Jurkat, Clone E6-1 (cell line): ENCODE data around the gene SCUBE3. TPM values are rescaled to one million over a fixed set of nuclear protein-coding genes. Genes with fewer than 3 reads are reported as not detected.
A peak's percentile ranks its signal among the peaks of the same experiment; 100 is the strongest.

Experiments used
- DNase-seq: peaks from one replicate; pipeline ENCODE4 v3.0.0-alpha.2; 2011; ENCODE audit warnings: low read depth, low spot score
- H3K4me3 ChIP-seq: 2 replicates; pipeline ENCODE4 v1.5.1; 2011; ENCODE audit warnings: mild to moderate bottlenecking, low read length, control low read depth, moderate library complexity
- polyA plus RNA-seq: library from polyadenylated mRNA; unstranded; fragments of >200 nt; gene quantifications from one replicate; pipeline ENCODE4 v1.2.1, GENCODE V29; 2012; ENCODE audit warnings: missing spikeins; ENCODE audit not compliant: insufficient read length, insufficient read depth

SCUBE3 gene
- not detected for polyA plus RNA-seq

DNA sequence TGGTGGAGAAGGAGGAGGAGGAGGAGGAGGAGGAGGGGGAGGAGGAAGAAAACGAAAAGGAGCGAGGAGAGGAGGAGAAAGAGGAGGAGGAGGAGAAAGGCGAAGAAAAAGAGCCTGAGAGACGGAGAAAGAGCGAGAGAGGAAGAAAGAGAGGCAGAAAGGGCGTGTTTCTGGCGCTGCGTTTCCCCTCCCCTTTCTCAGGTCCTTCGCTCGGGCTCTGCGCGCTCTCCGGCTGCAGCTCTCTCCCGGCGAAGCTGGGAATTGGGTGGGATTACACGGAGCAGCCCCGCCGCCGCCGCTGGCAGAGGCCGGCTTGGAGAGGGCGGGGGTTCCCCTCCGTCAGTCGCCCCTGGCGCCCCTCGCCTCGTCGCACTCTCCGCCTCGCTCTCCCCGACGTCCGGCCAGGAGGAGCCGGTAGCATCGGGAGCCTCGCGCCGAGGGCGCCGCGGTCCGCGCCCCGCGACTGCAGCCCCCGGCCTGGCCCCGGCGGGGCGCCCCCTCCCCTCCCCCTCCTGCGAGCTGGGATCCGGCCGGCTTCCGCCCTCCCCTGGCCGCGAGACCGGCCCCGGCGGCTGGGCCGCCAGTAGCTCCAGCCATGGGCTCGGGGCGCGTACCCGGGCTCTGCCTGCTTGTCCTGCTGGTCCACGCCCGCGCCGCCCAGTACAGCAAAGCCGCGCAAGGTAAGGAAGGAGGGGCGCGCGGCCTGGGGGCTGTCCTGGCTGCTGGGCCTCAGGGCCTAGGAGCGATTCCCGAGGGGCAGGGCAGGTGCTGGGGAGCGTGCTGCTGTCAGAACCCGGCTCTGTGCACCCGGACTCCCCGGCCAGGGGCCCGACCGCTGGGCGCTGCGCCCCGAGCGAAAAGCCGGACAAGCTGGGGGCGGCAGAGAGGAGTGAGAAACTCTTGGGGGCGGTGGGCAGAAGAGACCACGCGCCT is at the start of gene SCUBE3:
TSS of gene SCUBE3 (plus strand) at position 133 of the 933 bp plus-strand sequence. CDS start at position 596, 463 bp downstream.
- no peak for DNase-seq
- no peak within 1 kb of the TSS for H3K4me3 ChIP-seq

DNA sequence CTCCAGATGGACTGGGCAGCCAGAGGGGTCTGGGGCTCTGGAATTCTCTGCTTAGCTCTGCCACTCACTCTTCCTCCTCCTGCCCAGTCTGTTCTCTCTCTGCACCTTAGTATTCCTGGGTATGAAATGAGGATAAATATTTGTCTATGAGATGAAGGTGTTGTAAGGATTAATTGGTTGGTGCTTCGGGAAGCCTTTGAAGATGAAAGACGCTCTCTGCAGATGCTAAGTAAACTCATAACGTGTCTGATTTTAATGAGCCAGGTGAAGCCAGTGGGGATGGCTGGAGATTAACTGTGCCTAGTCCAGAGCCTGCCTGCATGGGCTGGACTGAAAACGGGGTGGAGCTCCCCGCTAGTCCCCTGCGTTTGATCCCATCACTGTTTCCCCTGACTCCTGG is 49.5 kb upstream of the SCUBE3 start:
- no peak for DNase-seq
- H3K4me3 ChIP-seq: no peak overlapping the region

DNA sequence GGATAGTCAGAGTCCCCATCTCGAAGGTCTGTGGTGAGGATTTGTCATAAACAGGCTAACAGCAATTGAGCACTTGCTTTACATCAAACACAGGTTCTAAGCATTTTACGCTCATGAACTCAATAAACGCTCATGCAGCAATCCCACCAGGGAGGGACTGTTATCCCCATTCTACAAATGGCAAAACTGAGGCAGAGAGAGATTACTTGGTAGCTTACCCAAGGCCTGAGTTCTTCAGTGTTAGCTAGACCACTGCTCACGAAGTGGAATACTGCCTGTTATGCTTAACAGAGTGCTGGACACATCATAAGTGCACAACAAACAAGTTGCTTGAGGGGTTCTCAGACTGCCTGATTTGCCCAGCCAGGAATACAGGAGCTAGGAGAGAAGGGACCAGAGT is 48.9 kb upstream of the SCUBE3 start:
- no peak overlapping the region for H3K4me3 ChIP-seq
- no peak for DNase-seq

DNA sequence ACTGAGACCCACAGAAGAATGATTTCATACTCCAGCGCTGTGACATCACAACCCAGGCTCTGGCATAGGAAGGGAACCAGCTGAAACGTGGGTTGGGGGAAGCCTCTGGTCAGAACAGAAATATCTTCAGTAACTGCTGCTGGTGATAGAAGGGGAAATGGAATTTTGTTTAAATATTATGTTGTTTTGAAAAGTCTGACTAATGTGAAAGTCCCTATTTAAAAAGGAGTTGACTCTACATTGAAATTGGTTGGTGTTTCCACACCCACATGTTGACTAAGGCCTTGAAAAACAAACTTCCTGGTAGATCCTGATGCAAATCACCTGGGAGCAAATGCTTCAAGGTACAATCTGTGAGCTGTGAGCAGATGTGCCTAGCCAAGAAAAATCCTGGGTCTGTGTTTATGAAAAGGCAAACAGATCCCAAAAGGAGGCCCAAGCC is 48.1 kb upstream of the SCUBE3 start:
- DNase-seq: no peak

DNA sequence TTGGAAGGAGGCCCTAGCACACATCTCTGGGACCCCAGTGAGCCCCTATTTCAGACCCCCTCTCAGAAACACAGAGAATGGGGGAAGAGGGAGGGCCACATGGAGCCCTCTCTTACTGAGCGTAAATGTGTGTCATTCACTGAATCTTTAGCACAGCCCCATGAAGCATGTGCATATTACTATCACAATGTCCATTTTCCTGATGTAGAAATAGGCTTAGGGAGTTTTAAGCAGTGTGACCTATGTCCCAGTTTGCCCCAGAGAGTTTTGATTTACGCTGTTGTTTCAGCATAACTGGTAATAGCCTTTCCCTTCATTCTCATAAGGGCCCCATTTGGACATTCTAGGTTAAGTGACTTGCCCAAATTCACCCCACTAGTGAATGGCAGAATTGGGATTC is 47.6 kb upstream of the SCUBE3 start:
- no peak for DNase-seq
- no peak overlapping the region for H3K4me3 ChIP-seq

More for the DNA sequence above, 48.1 kb upstream of the SCUBE3 start:
- no peak overlapping the region for H3K4me3 ChIP-seq

DNA sequence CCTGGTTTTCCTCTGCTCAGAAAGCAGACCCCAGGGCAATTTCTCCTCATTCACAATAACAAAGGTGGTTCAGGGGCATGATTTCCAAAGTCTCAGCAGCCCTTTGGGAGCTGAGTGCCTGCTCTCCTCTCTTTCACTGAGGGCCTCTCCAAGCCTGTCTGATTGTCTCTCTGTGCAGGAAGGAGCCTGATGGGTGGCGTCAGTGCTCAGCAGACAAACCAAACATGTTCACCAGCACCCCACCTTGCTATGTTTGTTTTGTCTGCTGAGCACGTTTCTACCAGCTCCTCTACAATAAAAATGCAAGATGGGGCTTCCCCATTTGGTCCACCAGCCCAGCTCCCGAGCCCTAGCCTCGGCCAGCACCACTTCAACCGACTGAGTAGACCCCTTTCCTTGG is 47.2 kb upstream of the SCUBE3 start:
- DNase-seq: no peak
- H3K4me3 ChIP-seq: no peak overlapping the region

DNA sequence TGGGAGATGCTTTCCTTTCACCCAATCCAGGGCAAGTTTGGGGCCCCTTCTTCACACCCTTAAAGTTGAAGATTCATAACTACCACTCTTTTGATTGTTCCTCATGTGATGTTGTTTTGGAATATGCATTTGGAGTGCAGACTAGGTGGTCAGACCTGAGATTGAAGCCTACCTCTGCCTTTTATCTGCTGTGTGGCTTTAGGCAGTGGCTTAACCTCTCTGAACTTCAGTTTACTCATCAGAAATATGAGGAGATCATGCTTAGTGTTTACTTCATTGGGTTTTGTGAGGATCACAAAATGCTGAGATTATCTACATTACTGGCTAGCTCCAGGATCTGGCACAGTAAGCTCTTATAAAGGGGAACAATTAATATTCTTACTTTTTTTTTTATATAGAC is 46.3 kb upstream of the SCUBE3 start:
- no peak for DNase-seq
- H3K4me3 ChIP-seq: no peak overlapping the region

DNA sequence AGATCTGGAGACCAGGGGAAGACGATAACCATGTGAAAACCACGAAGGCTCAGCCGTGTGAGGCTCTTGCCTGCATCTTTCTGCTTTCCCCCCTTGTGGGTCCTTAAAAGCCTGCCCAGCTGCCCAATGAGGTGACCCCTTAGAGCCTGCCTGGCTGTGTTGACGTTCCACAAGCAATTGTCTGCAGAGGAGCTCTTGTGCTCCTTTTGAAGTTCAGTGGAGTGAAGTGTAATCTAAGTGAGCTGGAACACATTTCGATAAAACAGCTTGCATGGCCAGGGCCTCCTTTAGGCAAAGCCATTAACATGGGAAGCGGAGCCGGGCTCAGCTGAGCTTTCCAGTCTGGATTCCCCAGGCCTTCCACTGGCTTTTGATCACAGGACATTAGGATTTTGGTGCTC is 45.3 kb upstream of the SCUBE3 start:
- no peak overlapping the region for H3K4me3 ChIP-seq
- no peak for DNase-seq

DNA sequence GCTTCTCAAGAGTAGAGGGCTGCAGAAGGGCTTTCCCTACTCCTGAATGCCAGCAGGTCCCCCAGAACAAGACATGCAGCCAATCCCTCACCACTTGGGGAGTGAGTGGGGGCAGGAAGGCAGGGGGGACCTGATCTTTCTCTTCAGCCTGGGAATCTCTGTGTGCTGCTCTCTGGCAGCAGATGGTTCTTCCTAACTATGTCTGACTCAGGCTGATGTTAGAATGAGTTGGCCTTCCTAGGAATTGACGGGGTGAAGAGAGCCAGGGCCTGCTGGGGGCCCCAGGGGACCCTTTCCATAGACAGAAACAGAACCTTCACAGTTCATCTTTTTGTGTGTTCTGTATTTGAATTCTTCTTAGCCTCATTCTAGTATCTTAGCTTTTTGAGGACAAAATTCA is 43.6 kb upstream of the SCUBE3 start:
- no peak for DNase-seq
- H3K4me3 ChIP-seq: no peak overlapping the region

DNA sequence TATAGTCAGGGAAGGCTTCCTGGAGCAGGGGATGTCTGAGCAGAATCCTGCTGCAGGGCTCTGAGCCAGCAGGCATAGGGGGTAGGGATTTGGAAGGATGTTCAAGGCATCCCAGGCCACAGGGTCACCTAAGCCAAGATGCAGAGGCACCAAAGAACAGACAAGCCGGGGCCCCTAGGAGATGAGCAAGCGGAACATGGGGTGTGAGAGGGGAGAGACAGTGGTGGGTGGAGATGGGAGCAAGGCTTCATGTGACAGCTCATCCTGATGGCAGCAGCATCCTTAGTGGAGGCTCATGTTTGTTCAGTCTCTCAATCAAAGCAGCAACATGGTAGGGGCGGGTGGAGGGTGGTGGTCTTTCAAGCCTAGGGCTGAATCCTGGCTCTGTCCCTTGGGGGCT is 42.9 kb upstream of the SCUBE3 start:
- no peak overlapping the region for H3K4me3 ChIP-seq
- no peak for DNase-seq

DNA sequence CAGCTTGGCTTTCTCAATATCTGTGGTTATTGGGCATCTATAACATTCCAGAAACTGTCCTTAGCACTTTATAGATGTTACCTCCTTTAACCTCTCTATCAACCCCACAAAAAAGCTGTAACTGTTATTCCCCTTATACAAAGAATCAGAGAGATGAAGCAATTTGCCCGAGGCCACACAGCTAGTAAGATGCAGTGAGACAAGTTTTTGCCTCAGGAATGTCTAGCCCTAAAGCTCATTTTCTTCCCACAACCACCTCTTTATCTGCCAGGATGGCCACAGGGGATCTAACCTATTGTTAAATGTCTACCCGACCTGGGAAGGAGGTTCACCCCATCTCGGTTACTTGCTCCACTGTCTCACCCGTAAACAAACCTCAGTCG is 40.7 kb upstream of the SCUBE3 start:
- no peak overlapping the region for H3K4me3 ChIP-seq
- no peak for DNase-seq

DNA sequence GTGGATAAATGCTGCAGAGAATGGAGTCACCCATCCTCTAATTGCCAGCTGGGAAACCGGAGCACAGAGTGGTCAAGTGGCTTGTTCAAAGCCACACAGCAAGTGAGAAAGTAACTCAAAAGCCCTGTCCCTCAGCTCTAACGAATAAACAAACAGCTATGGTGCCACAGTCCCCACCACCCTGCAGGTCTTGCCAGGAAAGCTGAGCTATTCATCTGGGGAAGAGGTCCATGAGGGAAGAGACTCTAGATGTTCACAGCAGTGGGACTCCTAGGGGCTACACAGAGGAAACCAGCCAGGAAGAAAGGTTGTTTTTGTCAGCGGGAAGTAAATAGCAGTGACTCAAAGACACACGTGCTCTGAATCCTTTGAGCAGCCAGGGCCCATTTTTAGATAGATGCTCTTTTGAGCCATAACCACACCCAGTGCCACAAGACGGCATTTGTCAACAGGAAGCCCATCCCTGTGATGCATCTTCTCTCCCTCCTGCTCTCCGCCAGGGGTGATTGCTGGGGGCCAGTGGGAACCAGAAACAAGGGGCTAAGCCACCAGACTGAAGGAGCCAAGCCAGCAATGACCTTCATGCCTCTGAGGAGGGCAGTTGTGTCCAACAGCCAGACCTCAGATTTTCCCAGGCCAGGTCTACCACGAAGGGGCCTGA is 40.2 kb upstream of the SCUBE3 start:
- peak; percentile 22 for DNase-seq
- no peak overlapping the region for H3K4me3 ChIP-seq

DNA sequence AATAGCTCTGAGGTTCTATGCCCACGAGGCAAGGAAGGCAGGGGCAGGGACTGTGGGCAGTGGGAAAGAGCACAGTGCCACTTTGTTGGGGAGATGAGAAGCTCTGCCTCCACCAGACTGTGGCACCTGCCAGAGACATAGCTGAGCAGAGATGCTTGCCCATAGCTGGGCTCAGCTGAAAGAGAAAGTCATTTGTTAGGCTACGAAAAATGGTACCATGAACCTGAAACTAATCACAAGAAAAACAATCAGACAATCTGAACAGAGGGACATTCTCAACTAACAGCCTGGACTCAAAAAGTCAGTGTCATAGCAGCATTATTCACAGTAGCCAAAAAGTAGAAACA is 39.7 kb upstream of the SCUBE3 start:
- no peak for DNase-seq
- no peak overlapping the region for H3K4me3 ChIP-seq

DNA sequence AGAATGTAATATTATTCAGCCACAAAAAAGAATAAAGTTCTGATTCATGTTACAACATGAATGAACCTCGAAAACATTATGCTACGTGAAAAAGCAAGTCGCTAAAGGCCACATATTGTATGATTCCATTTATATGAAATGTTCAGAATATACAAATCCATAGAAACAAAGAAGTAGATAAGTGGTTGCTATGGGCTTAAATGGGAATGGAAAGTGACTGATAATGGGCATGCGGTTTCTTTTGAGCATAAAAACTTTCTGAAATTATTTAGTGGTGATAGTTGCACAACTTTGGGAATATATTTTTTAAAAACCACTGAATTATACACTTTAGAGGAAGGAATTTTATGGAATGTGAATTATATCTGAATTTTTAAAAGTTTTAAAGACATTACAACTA is 39.3 kb upstream of the SCUBE3 start:
- H3K4me3 ChIP-seq: no peak overlapping the region
- no peak for DNase-seq

DNA sequence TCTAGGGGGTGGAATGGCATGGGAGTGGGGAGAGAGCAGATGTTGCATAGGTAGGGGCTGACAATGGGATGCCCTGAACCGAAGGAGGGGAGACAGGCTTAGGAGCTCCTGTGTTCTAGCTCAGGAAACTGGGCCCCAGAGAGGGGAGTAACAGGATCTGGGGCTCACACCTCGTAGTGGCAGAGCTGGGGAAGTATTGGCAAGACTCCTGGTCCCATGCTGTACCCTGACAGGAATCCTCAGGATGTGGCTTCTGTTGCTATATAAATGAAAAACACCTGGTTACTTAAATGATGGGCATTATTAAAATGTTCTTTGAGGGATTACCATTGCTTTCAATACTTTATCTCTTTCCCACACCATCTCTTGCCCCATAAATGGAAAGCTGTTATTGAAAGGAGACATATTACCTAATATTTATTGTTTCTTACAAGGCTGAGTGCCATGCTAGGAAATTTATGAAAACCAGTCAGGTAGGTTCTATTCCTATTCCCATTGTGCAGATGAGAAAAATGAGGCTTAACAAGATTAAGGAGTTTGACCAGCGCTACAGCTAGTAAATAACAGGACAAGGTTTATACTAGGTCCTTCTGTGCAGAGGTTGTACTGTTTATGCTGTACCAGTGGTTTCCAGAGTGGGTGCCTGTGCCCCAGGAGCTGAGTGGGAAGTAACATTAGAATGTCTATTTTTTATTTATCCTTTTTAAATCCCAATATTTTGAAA is 37.3 kb upstream of the SCUBE3 start:
- DNase-seq: no peak
- no peak overlapping the region for H3K4me3 ChIP-seq

DNA sequence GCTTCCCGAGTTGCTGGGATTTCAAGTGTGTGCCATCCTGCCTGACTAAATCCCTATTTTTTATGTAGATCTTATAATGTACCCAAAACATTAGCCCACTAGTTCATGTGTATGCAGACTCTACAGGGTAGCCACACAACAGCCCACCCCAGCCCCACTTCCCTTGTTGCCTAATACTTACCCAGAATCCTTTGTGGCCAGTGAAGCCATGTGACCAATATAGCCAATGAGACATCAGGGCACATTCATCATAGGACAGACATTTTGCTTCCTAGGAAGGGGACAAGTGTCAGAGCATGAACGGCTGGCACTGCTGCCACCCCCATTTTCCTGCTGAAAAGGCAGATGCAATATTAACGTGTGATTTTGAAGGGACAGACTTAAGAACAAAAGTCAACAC is 36.6 kb upstream of the SCUBE3 start:
- DNase-seq: no peak

DNA sequence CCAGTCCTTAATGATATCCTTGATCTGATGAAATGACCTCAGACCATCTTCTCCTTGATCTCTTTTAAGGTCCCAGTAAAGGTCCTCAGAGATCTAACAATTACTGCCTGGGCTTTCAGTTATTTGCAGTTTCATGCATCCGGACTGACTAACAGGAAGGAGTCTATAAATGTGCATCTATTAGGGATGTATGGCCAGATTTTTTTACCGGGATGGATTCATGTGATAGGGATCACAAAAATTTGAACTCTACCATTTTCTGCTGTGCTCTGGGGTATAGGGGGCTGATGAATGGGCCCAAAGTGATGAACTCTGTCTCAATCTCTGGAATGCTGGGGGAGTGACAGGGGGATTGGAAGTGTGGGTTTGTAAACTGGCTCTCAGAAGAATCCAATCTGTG is 36.2 kb upstream of the SCUBE3 start:
- no peak overlapping the region for H3K4me3 ChIP-seq
- no peak for DNase-seq

More for the DNA sequence above, 36.6 kb upstream of the SCUBE3 start:
- H3K4me3 ChIP-seq: no peak overlapping the region

DNA sequence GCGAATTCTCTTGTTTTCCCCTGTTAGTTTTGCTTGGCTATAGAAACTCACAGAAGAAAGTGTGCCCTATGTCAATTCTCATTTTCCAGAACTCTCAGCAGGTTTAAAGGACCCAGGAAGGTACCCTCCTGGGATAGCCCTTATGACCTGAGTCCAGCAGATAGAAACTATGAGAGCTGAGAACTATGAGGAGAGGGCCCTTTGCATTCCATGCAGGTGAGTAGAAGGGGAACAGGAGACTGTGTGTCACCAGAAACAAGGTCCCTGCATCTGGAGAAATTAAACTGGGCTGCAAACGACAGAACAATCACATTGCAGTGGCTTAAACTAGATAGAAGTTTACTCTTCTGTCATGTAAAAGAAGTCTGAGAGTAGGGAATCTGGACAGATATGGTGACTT is 35.7 kb upstream of the SCUBE3 start:
- H3K4me3 ChIP-seq: no peak overlapping the region
- DNase-seq: no peak

DNA sequence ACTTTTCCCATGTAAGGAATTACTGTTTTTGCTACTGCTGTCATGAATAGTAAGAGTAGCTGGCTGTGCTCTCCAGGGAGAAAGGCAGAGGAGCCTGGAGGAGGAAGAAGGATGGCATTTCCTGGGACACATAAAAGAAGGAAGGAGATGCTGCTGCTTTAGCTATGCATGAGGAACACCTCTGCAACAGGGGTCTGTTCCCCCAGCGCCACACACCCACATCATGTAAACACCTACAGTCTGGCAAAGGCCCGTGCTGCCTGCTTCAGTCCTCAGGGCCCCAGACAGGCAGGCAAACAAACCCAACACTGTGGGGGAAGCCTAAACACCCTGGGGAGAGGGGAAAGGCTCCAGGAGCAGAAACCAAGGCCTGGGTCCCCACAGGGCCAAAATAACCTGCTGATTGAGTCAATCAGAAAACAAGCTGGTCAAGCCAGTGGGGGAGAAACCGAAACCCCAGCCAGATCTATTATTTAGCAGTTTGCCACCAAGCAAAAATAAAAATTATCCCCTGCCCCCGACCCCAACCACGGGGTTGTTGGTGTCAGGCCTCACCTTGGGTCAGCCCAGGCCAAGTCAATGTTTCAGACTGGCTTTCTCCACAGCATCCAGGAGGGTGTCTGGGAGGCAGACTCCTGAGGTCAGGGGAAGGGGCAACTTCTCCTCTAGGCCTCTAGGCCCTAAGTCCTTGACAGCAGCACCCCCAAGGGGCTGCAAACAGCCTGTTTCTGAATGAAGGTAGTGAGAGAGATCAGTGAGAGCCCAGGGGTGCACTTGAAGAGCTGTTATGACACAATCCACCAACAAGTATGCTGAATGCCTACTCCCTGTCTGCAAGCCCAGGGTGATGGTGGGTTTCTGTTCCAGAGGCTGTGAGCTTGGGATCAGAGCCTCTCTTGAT is 34.6 kb upstream of the SCUBE3 start:
- H3K4me3 ChIP-seq: no peak overlapping the region
- DNase-seq: no peak
